Measurements from ENCODE around the gene PRDM4. TPM values are rescaled to one million over a fixed set of nuclear protein-coding genes. Genes with fewer than 3 reads are reported as not detected.

The PRDM4 gene
- total and polyA plus RNA-seq, 2 of the 13 experiments (the other 11 are each of a cell fraction or from before 2014, with no cell fraction given), result 9.9 to 15.3 TPM

DNA sequence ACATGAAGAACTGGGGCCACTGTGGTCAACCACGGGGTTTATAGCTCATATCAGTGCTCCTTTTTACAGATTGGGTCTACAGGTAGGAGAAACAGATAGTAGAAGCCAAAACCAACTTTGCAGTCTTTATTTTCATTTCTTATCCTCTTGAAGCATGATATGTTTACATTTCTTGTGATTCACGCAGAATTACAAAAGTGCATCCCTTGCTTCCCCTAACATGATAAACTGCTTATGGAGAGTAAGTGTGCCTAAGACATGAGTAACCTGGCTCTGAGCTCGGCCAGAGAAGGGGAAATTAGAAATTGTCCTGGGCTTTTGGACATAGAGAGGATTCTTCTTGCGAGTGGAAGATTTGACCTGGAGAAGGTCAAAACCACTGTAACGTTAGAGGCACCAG lies 56.9 kb downstream of the PRDM4 start (continued):
- TF ChIP-seq, protein P1, sequence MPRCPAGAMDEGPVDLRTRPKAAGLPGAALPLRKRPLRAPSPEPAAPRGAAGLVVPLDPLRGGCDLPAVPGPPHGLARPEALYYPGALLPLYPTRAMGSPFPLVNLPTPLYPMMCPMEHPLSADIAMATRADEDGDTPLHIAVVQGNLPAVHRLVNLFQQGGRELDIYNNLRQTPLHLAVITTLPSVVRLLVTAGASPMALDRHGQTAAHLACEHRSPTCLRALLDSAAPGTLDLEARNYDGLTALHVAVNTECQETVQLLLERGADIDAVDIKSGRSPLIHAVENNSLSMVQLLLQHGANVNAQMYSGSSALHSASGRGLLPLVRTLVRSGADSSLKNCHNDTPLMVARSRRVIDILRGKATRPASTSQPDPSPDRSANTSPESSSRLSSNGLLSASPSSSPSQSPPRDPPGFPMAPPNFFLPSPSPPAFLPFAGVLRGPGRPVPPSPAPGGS (CRISPR knock-in tag; IDR thresholded peaks at IDR 0.05), result no peak
- TF ChIP-seq ZNF460 (CRISPR knock-in tag; IDR thresholded peaks at IDR 0.05; ENCODE audit: borderline replicate concordance) (no peak), SUZ12 (IDR thresholded peaks at IDR 0.05; ENCODE audit: low read depth, low read length) (no peak), ZNF350 (CRISPR knock-in tag; IDR thresholded peaks at IDR 0.05; ENCODE audit: borderline replicate concordance, low read depth) (no peak), ARID2 (CRISPR knock-in tag; IDR thresholded peaks at IDR 0.05; ENCODE audit: borderline replicate concordance) (no peak)
- TF ChIP-seq, protein P2, sequence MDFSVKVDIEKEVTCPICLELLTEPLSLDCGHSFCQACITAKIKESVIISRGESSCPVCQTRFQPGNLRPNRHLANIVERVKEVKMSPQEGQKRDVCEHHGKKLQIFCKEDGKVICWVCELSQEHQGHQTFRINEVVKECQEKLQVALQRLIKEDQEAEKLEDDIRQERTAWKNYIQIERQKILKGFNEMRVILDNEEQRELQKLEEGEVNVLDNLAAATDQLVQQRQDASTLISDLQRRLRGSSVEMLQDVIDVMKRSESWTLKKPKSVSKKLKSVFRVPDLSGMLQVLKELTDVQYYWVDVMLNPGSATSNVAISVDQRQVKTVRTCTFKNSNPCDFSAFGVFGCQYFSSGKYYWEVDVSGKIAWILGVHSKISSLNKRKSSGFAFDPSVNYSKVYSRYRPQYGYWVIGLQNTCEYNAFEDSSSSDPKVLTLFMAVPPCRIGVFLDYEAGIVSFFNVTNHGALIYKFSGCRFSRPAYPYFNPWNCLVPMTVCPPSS (IDR thresholded peaks at IDR 0.05), result no peak

DNA sequence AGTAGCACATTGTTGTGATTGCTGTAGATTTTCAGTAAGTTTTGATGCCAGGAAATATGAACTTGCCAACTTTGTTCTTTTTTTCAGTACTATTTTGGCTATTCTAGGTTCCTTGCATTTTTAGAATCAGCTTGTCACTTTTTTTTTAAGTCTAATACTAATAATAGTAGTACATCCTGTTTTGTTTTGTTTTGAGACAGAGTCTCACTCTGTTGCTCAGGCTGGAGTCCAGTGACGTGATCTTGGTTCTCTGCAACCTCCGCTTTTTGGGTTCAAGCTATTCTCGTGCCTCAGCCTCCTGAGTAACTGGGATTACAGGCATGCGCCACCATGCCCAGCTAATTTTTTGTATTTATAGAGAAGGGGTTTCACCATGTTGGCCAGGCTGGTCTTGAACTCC lies 58.8 kb downstream of the PRDM4 start:
- H3K27me3 ChIP-seq (ENCODE audit: control insufficient read depth in 1 of 2, insufficient read depth in 2 of 2, low read length in 2 of 2), result no peaks in the 10 kb centered on the region; a peak in 1 of 5 replicates
- H3K4me3 ChIP-seq (replicated peaks in 1 of 3; ENCODE audit: insufficient read depth in 1 of 3, low read depth in 2 of 3, low read length in 3 of 3), result no peak overlapping the region
- no peak overlapping the region for H3K4me2 ChIP-seq (ENCODE audit: low read depth, low read length)
- intact Hi-C loops (cut with micrococcal nuclease; ENCODE audit: unreplicated experiment) (no loop called here), in situ Hi-C loops (cut with HindIII; ENCODE audit: extremely low pct_ligation_motif_present, low pct_unique_long_range_greater_than_20kb) (no loop called here)
- H3K4me1 ChIP-seq (ENCODE audit: insufficient read depth, low read length), result no peaks in the 10 kb centered on the region
- H2AFZ ChIP-seq (ENCODE audit: low read length), result no peak overlapping the region
- no peaks in the 10 kb centered on the region for H4K20me1 ChIP-seq (ENCODE audit: insufficient read depth, low read length)
- 94% methylated on average over 4 of the region's 4 CpGs for WGBS (ENCODE audit: low lambda C conversion rate)
- no peak overlapping the region for H3K27ac ChIP-seq (ENCODE audit: extremely low read length, insufficient read depth, low read length)
- POLR2A ChIA-PET, result interaction anchor here (1.2 kb wide), 1 partner anchor 20 kb away, joined by 3 read pairs; no protein-coding TSS in a partner anchor
- ATAC-seq, result no peak
- BruUV-seq (replicated peaks), result no TSS peak
- no peak for FAIRE-seq
- CTCF ChIA-PET (ENCODE audit: low intra/inter-chr PET ratio, low total read pairs), result no interaction called here
- H3K36me3 ChIP-seq (replicated peaks in 1 of 2; ENCODE audit: control insufficient read depth in 1 of 2, insufficient read depth in 2 of 2, low read length in 2 of 2), result peaks cover 14 to 77% of the 10 kb centered on the region in 2 experiments
- H3K79me2 ChIP-seq (ENCODE audit: insufficient read depth, low read length), result no peaks in the 10 kb centered on the region
- H3K9me3 ChIP-seq (ENCODE audit: low read length), result peaks cover 6% of the 10 kb centered on the region; the same call in 1 of the 2 replicates
- DNase-seq (ENCODE audit: low spot score), result no peak
- H3K9ac ChIP-seq (ENCODE audit: insufficient read depth, low read depth, low read length), result no peak overlapping the region
- no peak for TF ChIP-seq ZC3H4 (CRISPR knock-in tag; IDR thresholded peaks at IDR 0.05; ENCODE audit: borderline replicate concordance)
- TF ChIP-seq FIP1L1 (IDR thresholded peaks at IDR 0.05; ENCODE audit: borderline replicate concordance, insufficient read depth, low read depth, low read length), result no peak
- TF ChIP-seq TAF1 (CRISPR knock-in tag; IDR thresholded peaks at IDR 0.05), result no peak
- no peak for TF ChIP-seq ZNF274 (CRISPR knock-in tag; IDR thresholded peaks at IDR 0.05)
- no peak for TF ChIP-seq JUN (CRISPR knock-in tag; IDR thresholded peaks at IDR 0.05)
- TF ChIP-seq ZNF232 (CRISPR knock-in tag; IDR thresholded peaks at IDR 0.05; ENCODE audit: borderline replicate concordance), result no peak
- TF ChIP-seq, protein P3, sequence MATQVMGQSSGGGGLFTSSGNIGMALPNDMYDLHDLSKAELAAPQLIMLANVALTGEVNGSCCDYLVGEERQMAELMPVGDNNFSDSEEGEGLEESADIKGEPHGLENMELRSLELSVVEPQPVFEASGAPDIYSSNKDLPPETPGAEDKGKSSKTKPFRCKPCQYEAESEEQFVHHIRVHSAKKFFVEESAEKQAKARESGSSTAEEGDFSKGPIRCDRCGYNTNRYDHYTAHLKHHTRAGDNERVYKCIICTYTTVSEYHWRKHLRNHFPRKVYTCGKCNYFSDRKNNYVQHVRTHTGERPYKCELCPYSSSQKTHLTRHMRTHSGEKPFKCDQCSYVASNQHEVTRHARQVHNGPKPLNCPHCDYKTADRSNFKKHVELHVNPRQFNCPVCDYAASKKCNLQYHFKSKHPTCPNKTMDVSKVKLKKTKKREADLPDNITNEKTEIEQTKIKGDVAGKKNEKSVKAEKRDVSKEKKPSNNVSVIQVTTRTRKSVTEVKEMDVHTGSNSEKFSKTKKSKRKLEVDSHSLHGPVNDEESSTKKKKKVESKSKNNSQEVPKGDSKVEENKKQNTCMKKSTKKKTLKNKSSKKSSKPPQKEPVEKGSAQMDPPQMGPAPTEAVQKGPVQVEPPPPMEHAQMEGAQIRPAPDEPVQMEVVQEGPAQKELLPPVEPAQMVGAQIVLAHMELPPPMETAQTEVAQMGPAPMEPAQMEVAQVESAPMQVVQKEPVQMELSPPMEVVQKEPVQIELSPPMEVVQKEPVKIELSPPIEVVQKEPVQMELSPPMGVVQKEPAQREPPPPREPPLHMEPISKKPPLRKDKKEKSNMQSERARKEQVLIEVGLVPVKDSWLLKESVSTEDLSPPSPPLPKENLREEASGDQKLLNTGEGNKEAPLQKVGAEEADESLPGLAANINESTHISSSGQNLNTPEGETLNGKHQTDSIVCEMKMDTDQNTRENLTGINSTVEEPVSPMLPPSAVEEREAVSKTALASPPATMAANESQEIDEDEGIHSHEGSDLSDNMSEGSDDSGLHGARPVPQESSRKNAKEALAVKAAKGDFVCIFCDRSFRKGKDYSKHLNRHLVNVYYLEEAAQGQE (IDR thresholded peaks at IDR 0.05; ENCODE audit: borderline replicate concordance in 1 of 2, low read depth in 1 of 2, low read length in 2 of 2), result no peak
- TF ChIP-seq, protein P2 (IDR thresholded peaks at IDR 0.05), result no peak
